IMR-90 (cell line): Measurements from ENCODE around the gene CCDC88B. TPM values are rescaled to one million over a fixed set of nuclear protein-coding genes. Genes with fewer than 3 reads are reported as not detected.

Experiments used
- ATAC-seq: fragments of 200-7000 bp; cut with Tn5 transposase; 2 replicates; pipeline ENCODE4 v1.9.1; 2020; ENCODE audit warnings: low read depth, mild to moderate bottlenecking, moderate library complexity
- BruUV-seq: library from RNA; stranded (reverse); fragments of 400-500 nt; replicated peaks from 2 replicates; lab custom pipeline; 2021; lab: Mats Ljungman, UMichigan
- CTCF ChIA-PET: fragments of 300-600 bp; formaldehyde crosslinking; extraction: SDS; loops from one replicate; lab custom pipeline; 2021; ENCODE audit warnings: antibody characterized with exemption; lab: Yijun Ruan, JAX
- POLR2A ChIA-PET: fragments of 300-600 bp; sonication (Branson Sonifier 250); formaldehyde crosslinking; loops from one replicate; lab custom pipeline; 2022; ENCODE audit warnings: antibody characterized with exemption; ENCODE audit not compliant: unreplicated experiment; lab: Charles Lee
- DNase-seq: peaks from one replicate; pipeline ENCODE4 v3.0.0; 2013
- H2AFZ ChIP-seq: replicated peaks from 2 replicates; pipeline ENCODE3; 2013; ENCODE audit warnings: low read length, mild to moderate bottlenecking; ENCODE audit not compliant: poor library complexity
- H2AK5ac ChIP-seq: 2 replicates; pipeline ENCODE4 v1.6.1; 2013; ENCODE audit warnings: low read depth, low read length, inconsistent platforms
- H2AK9ac ChIP-seq: replicated peaks from 2 replicates; pipeline ENCODE3; 2013; ENCODE audit warnings: mild to moderate bottlenecking, low read depth, low read length, moderate library complexity; ENCODE audit not compliant: poor library complexity
- H2BK120ac ChIP-seq: 2 replicates; pipeline ENCODE4 v1.6.1; 2013; ENCODE audit warnings: low read depth, low read length, inconsistent platforms
- H2BK15ac ChIP-seq: 3 replicates; pipeline ENCODE4 v1.6.1; 2013; ENCODE audit warnings: low read depth, low read length, inconsistent platforms
- H2BK20ac ChIP-seq: 2 replicates; pipeline ENCODE4 v1.6.1; 2013; ENCODE audit warnings: low read depth, mild to moderate bottlenecking, inconsistent platforms, low read length, moderate library complexity
- H2BK5ac ChIP-seq: 2 replicates; pipeline ENCODE4 v1.6.1; 2013; ENCODE audit warnings: mild to moderate bottlenecking, low read depth, low read length, inconsistent platforms; ENCODE audit not compliant: poor library complexity, severe bottlenecking
- H3K14ac ChIP-seq: replicated peaks from 2 replicates; pipeline ENCODE4 v1.6.1; 2013; ENCODE audit warnings: low read depth, low read length, inconsistent platforms
- H3K18ac ChIP-seq: 2 replicates; pipeline ENCODE4 v1.6.1; 2013; ENCODE audit warnings: low read depth, low read length, control low read depth
- H3K23ac ChIP-seq: 2 replicates; pipeline ENCODE4 v1.6.1; 2013; ENCODE audit warnings: low read depth, low read length, inconsistent platforms
- H3K27ac ChIP-seq: 2 replicates; pipeline ENCODE4 v1.5.1; 2013; ENCODE audit warnings: mild to moderate bottlenecking, control low read depth, low read length; ENCODE audit not compliant: insufficient read depth
- H3K27me3 ChIP-seq: 2 replicates; pipeline ENCODE4 v1.6.1; 2013; ENCODE audit warnings: low read length; ENCODE audit not compliant: control insufficient read depth, insufficient read depth
- H3K36me3 ChIP-seq: 2 replicates; pipeline ENCODE4 v1.6.1; 2013; ENCODE audit warnings: low read length, mixed read lengths; ENCODE audit not compliant: control insufficient read depth, insufficient read depth
- H3K4ac ChIP-seq: 2 replicates; pipeline ENCODE4 v1.6.1; 2013; ENCODE audit warnings: low read depth, low read length, inconsistent platforms
- H3K4me1 ChIP-seq: 2 replicates; pipeline ENCODE4 v1.6.1; 2013; ENCODE audit warnings: low read length, mixed read lengths; ENCODE audit not compliant: control insufficient read depth, insufficient read depth
- H3K4me2 ChIP-seq: 2 replicates; pipeline ENCODE4 v1.6.1; 2013; ENCODE audit warnings: low read depth, mild to moderate bottlenecking, control low read depth, low read length, moderate library complexity
- H3K4me3 ChIP-seq: 2 replicates; pipeline ENCODE4 v1.5.1; 2013; ENCODE audit warnings: low read depth, mild to moderate bottlenecking, control low read depth, low read length, moderate library complexity; ENCODE audit not compliant: insufficient read depth
- H3K56ac ChIP-seq: 2 replicates; pipeline ENCODE4 v1.6.1; 2013; ENCODE audit warnings: low read length, inconsistent platforms; ENCODE audit not compliant: insufficient read depth; ENCODE audit errors: extremely low read depth
- H3K79me1 ChIP-seq, 2 experiments: 2 replicates each; pipeline ENCODE4 v1.6.1; 2013; ENCODE audit warnings: low read length in 2 of 2, inconsistent platforms in 1 of 2, low read depth in 1 of 2
- H3K9ac ChIP-seq: 2 replicates; pipeline ENCODE4 v1.6.1; 2013; ENCODE audit warnings: low read depth, low read length, control low read depth
- H3K9me1 ChIP-seq: 2 replicates; pipeline ENCODE4 v1.6.1; 2013; ENCODE audit warnings: low read length, inconsistent platforms; ENCODE audit not compliant: insufficient read depth
- H3K9me3 ChIP-seq: 2 replicates; pipeline ENCODE4 v1.6.1; 2013; ENCODE audit warnings: low read length; ENCODE audit not compliant: control insufficient read depth, insufficient read depth
- H4K20me1 ChIP-seq: 2 replicates; pipeline ENCODE4 v1.6.1; 2013; ENCODE audit warnings: low read length, inconsistent platforms; ENCODE audit not compliant: insufficient read depth
- H4K5ac ChIP-seq: 2 replicates; pipeline ENCODE4 v1.6.1; 2013; ENCODE audit warnings: mild to moderate bottlenecking, low read depth, low read length, control low read depth
- H4K8ac ChIP-seq, 2 experiments: 2 replicates each; pipeline ENCODE4 v1.6.1; 2013; ENCODE audit warnings: low read depth in 2 of 2, low read length in 2 of 2, control low read depth in 1 of 2, inconsistent platforms in 1 of 2
- H4K91ac ChIP-seq: 2 replicates; pipeline ENCODE4 v1.6.1; 2013; ENCODE audit warnings: low read depth, low read length, inconsistent platforms; ENCODE audit not compliant: insufficient read depth
- BHLHE40 ChIP-seq: fragments of 150-350 bp; IDR thresholded peaks from 2 replicates; pipeline ENCODE4 v1.6.1; 2016; ENCODE audit warnings: mild to moderate bottlenecking, low read depth, low read length
- CEBPB ChIP-seq: IDR thresholded peaks from 2 replicates; pipeline ENCODE4 v1.6.1; 2012; ENCODE audit warnings: low read depth, low read length, improper control_type of control experiment
- CHD1 ChIP-seq: IDR thresholded peaks from 2 replicates; pipeline ENCODE4 v1.6.1; 2012; ENCODE audit warnings: low read depth, low read length, improper control_type of control experiment
- CTCF ChIP-seq: conservative IDR thresholded peaks from 2 replicates; pipeline ENCODE4 v1.5.1; 2012; ENCODE audit warnings: mild to moderate bottlenecking, low read depth, low read length, improper control_type of control experiment
- FOS ChIP-seq: fragments of 150-350 bp; IDR thresholded peaks from 2 replicates; pipeline ENCODE4 v1.6.1; 2016; ENCODE audit warnings: low read depth, low read length
- MAFK ChIP-seq: IDR thresholded peaks from 2 replicates; pipeline ENCODE4 v1.6.1; 2012; ENCODE audit warnings: low read depth, low read length, improper control_type of control experiment
- MXI1 ChIP-seq: IDR thresholded peaks from 2 replicates; pipeline ENCODE4 v1.6.1; 2012; ENCODE audit warnings: low read depth, mild to moderate bottlenecking, low read length, moderate library complexity, borderline replicate concordance
- NFE2L2 ChIP-seq: fragments of 150-350 bp; IDR thresholded peaks from 2 replicates; pipeline ENCODE4 v1.6.1; 2016; ENCODE audit warnings: low read depth, mild to moderate bottlenecking, low read length
- RAD21 ChIP-seq: IDR thresholded peaks from 2 replicates; pipeline ENCODE4 v1.6.1; 2012; ENCODE audit warnings: low read length, improper control_type of control experiment
- RCOR1 ChIP-seq: IDR thresholded peaks from 2 replicates; pipeline ENCODE4 v1.6.1; 2012; ENCODE audit warnings: mild to moderate bottlenecking, low read length, improper control_type of control experiment; ENCODE audit not compliant: insufficient replicate concordance
- WGBS, 2 experiments: methylation state at CpG; one replicate each; pipeline versions ENCODE4 v1.1.5 to v1.1.7; 2013; ENCODE audit warnings: missing lambda C conversion rate in 2 of 2; ENCODE audit not compliant: insufficient read length in 1 of 2; ENCODE audit errors: extremely low coverage in 2 of 2; 5-methylcytosine and 5-hydroxymethylcytosine counted together
- dilution Hi-C: fragments of 300-500 bp; cut with HindIII; formaldehyde crosslinking; loops from one replicate; pipeline ENCODE4 v1.14.3; 2018; ENCODE audit warnings: low sequenced_read_pairs; ENCODE audit not compliant: unreplicated experiment
- in situ Hi-C: fragments of 300-500 bp; cut with MboI; formaldehyde crosslinking; loops from 3 replicates; pipeline ENCODE4 v1.14.3; 2019; ENCODE audit warnings: low sequenced_read_pairs, inconsistent platforms, mixed read lengths
- intact Hi-C: fragments of 100-400 bp; cut with micrococcal nuclease; formaldehyde crosslinking; loops from 2 replicates; pipeline ENCODE4 v1.10.0; 2022
- polyA plus RNA-seq, 3 experiments: library from polyadenylated mRNA; depleted of rRNA; stranded (reverse); fragments of >200 nt; gene quantifications; 2 replicates each; pipeline ENCODE4 v1.2.3, GENCODE V29; 2012; ENCODE audit warnings: low replicate concordance in 1 of 3
- total RNA-seq: library from RNA; depleted of rRNA; stranded (reverse); fragments of >200 nt; gene quantifications from 2 replicates; pipeline ENCODE4 v1.2.3, GENCODE V29; 2012

The CCDC88B gene
- total and polyA plus RNA-seq, 2 of the 4 experiments (the other 2 are of a cell fraction) = 1.3 to 2.5 TPM

- no TSS peak for BruUV-seq
- Histone ChIP-seq H2AK9ac (no peak overlapping the region), H4K91ac (no peak overlapping the region), H3K9me1 (peaks cover 4% of the 10 kb centered on the region; the same call in 1 of the 2 replicates), H2BK5ac (no peak overlapping the region), H3K4ac (no peak overlapping the region), H3K23ac (no peak overlapping the region), H2BK15ac (no peak overlapping the region), H3K79me1 (peaks cover 0 to 3% of the 10 kb centered on the region in 2 experiments; a peak in 1 of 4 replicates), H3K4me2 (no peak overlapping the region), H3K9ac (no peak overlapping the region), H3K18ac (no peak overlapping the region), H4K8ac (no peak overlapping the region), H3K27ac (no peak overlapping the region), H4K5ac (no peak overlapping the region), H3K56ac (no peak overlapping the region), H3K9me3 (no peaks in the 10 kb centered on the region), H3K36me3 (no peaks in the 10 kb centered on the region), H2AFZ (no peak overlapping the region), H2AK5ac (no peak overlapping the region), H3K4me3 (no peak overlapping the region), H4K20me1 (no peaks in the 10 kb centered on the region), H3K4me1 (peaks cover 6% of the 10 kb centered on the region), H2BK20ac (no peak overlapping the region), H2BK120ac (no peak overlapping the region), H3K14ac (no peak overlapping the region), H3K27me3 (no peaks in the 10 kb centered on the region)
- in situ Hi-C loops (no loop called here), dilution Hi-C loops (no loop called here), intact Hi-C loops (no loop called here)
- POLR2A ChIA-PET = no interaction called here
- ATAC-seq (no peak), DNase-seq (no peak)
- CTCF ChIA-PET = interaction anchor here (1.1 to 1.6 kb wide), 2 partner anchors 21 to 336 kb away, joined by 3 to 4 read pairs; no protein-coding TSS in a partner anchor
- no peak for TF ChIP-seq RCOR1
- no peak for TF ChIP-seq MAFK
- no peak for TF ChIP-seq CHD1
- TF ChIP-seq RAD21 = no peak
- TF ChIP-seq FOS = no peak
- no peak for TF ChIP-seq CTCF
- no peak for TF ChIP-seq MXI1
- TF ChIP-seq CEBPB = no peak
- no peak for TF ChIP-seq NFE2L2
- no peak for TF ChIP-seq BHLHE40
- WGBS, 2 experiments = 75% methylated on average over 6 of the region's 33 CpGs; no CpG with 5 or more reads in 1 of the 2 experiments
Measured at GRCh38 chr11:64352099-64352994, 12.3 kb downstream of the CCDC88B start.
